Right lobe of liver (tissue), 4 donors: Measurements from ENCODE around the gene SPHK1.

ENCODE experiments used
- POLR2A ChIP-seq: fragments of 450-650 bp; IDR thresholded peaks from one replicate; pipeline ENCODE4 v1.6.1; 2017; ENCODE audit warnings: antibody characterized with exemption, mild to moderate bottlenecking
- TF ChIP-seq, protein P1 (sequence below), 4 donors: fragments of 200-600 bp in 3 of 4; fragments of 450-650 bp in 1 of 4; IDR thresholded peaks; one replicate each; pipeline versions ENCODE4 v1.5.1 to v1.8.0; 2016 to 2022; ENCODE audit warnings: antibody characterized with exemption in 4 of 4, mild to moderate bottlenecking in 2 of 4
- donor health status: DM: no; HTN: no; CAD: no.
- donor health status: DM: no; HTN: no; CAD: no.
- donor health status: DM: no; HTN: yes; CAD: no.

DNA sequence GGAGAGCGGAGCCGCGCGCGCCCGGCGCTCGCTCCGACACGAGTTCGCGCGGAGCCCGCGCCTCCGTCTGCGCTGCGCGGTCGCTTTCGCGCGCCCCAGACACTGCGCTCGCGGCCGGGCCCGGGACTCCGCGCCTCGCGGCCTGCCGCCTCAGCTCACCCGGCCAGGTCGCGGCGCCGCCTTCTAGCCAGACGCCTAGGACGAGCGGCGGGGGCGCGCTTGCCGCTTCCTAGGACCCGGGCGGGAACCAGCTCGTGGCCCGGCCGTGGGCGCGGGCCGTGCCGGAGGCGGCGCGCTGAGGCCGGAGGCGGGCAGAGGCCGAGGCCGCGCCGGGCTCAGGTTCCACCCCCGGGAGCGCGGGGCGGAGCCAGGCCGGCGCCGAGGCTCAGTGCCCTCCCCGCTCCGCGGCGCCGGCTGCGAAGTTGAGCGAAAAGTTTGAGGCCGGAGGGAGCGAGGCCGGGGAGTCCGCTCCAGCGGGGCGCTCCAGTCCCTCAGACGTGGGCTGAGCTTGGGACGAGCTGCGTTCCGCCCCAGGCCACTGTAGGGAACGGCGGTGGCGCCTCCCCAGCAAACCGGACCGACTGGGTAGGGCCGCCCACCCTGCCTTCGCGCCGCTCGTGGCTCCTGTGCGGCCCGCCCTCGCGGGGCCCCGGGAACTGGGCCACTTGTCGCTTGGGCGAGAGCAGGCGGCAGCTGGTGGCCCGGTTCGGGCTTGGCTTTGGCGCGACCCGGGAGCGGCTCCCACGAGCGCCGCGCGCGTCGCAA lies at the start of gene SPHK1:
- TF ChIP-seq, protein P1, sequence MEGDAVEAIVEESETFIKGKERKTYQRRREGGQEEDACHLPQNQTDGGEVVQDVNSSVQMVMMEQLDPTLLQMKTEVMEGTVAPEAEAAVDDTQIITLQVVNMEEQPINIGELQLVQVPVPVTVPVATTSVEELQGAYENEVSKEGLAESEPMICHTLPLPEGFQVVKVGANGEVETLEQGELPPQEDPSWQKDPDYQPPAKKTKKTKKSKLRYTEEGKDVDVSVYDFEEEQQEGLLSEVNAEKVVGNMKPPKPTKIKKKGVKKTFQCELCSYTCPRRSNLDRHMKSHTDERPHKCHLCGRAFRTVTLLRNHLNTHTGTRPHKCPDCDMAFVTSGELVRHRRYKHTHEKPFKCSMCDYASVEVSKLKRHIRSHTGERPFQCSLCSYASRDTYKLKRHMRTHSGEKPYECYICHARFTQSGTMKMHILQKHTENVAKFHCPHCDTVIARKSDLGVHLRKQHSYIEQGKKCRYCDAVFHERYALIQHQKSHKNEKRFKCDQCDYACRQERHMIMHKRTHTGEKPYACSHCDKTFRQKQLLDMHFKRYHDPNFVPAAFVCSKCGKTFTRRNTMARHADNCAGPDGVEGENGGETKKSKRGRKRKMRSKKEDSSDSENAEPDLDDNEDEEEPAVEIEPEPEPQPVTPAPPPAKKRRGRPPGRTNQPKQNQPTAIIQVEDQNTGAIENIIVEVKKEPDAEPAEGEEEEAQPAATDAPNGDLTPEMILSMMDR (IDR thresholded peaks at IDR 0.05), result peak in 1 of 4 donors; percentile 3
- peak; percentile 44 for TF ChIP-seq POLR2A
